NB4 (cell line): ENCODE results near the gene XAF1.

Experiments
- POLR2A ChIP-seq: IDR thresholded peaks from 2 replicates; pipeline ENCODE4 v1.6.1; 2011; ENCODE audit warnings: mild to moderate bottlenecking; ENCODE audit not compliant: insufficient read length; ENCODE audit errors: extremely low read depth
- TF ChIP-seq, protein P1 (sequence below): IDR thresholded peaks from one replicate; pipeline ENCODE4 v1.5.1; 2012; ENCODE audit warnings: low read depth, low read length

DNA sequence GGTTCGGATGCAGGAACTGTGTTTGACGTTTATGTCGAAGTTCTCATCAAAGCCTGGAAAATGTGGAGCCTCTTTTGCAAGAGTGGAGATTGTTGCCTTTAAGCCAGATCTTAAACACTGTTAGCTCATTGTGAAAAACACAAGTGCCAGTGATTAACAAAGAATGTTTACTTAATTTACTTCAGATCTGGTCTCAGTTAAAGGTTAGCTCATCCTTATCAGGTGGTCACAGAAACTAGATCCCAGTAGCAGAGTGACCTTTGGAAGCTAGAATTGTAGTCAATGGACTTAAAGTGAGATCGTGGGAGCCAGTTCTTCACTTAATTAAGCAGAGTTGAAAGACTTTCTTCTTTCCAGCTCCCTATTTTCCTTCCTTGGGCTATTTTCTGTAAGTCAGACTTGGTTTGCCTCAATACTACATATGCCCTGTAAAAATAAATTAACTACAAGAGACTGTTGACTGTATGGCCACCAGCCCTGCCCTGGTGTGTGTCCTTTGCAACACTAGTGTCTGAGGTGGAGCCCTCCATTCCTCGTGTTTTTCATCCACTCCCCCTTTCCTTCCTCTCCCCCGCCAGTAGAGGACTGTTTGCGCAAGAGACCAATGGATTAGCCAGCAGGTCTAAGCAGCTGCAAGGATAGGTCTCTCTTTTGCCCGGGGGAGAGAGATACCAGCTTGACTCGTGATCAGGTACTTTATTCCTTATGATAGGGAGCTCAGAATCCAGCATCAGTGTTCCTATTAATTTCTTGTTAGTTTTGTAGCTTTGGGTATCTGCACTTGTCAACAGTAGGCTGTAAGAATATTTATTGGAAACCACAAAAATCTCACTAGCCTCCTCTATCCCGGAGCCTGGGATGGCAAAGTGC is 40.4 kb downstream of the XAF1 start:
- no peak for TF ChIP-seq POLR2A
- TF ChIP-seq, protein P1, sequence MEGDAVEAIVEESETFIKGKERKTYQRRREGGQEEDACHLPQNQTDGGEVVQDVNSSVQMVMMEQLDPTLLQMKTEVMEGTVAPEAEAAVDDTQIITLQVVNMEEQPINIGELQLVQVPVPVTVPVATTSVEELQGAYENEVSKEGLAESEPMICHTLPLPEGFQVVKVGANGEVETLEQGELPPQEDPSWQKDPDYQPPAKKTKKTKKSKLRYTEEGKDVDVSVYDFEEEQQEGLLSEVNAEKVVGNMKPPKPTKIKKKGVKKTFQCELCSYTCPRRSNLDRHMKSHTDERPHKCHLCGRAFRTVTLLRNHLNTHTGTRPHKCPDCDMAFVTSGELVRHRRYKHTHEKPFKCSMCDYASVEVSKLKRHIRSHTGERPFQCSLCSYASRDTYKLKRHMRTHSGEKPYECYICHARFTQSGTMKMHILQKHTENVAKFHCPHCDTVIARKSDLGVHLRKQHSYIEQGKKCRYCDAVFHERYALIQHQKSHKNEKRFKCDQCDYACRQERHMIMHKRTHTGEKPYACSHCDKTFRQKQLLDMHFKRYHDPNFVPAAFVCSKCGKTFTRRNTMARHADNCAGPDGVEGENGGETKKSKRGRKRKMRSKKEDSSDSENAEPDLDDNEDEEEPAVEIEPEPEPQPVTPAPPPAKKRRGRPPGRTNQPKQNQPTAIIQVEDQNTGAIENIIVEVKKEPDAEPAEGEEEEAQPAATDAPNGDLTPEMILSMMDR, result no peak
